OCI-M2 (cell line): ENCODE results near the gene SEMA4D.
"Not testable (repeated sequence)": the region's sequence is repeated elsewhere in the genome, so short reads cannot be mapped to it uniquely, and the experiment has no call there.

Experiments
- DNase-seq: peaks from one replicate; lab custom pipeline; 2025; ENCODE audit not compliant: unreplicated experiment; lab: John Stamatoyannopoulos, UW

SEMA4D gene

GRCh38 chr9:89482056-89482851 is 15.7 kb downstream of the SEMA4D start:
- no peak for DNase-seq

GRCh38 chr9:89481538-89481915 is 16.4 kb downstream of the SEMA4D start:
- no peak for DNase-seq

- DNase-seq: no peak
Measured at GRCh38 chr9:89480825-89481537, 16.9 kb downstream of the SEMA4D start.

- not testable (repeated sequence) for DNase-seq
Measured at GRCh38 chr9:89480372-89480771, 17.5 kb downstream of the SEMA4D start.

GRCh38 chr9:89479669-89480011 is 18.3 kb downstream of the SEMA4D start:
- DNase-seq: not testable (repeated sequence)

- no peak for DNase-seq
Measured at GRCh38 chr9:89478821-89479668, 18.9 kb downstream of the SEMA4D start.

GRCh38 chr9:89477811-89478630 is 19.9 kb downstream of the SEMA4D start:
- no peak for DNase-seq

GRCh38 chr9:89477384-89477783 is 20.5 kb downstream of the SEMA4D start:
- no peak for DNase-seq

GRCh38 chr9:89476546-89476945 is 21.4 kb downstream of the SEMA4D start:
- no peak for DNase-seq

GRCh38 chr9:89475891-89476440 is 21.9 kb downstream of the SEMA4D start:
- DNase-seq: no peak

- DNase-seq: no peak
Measured at GRCh38 chr9:89474939-89475338, 23.0 kb downstream of the SEMA4D start.

GRCh38 chr9:89473762-89474469 is 24.0 kb downstream of the SEMA4D start:
- no peak for DNase-seq

GRCh38 chr9:89471796-89472320 is 26.1 kb downstream of the SEMA4D start:
- DNase-seq: not testable (repeated sequence)

- no peak for DNase-seq
Measured at GRCh38 chr9:89471390-89471789, 26.5 kb downstream of the SEMA4D start.

GRCh38 chr9:89470224-89470839 is 27.6 kb downstream of the SEMA4D start:
- no peak for DNase-seq

- DNase-seq: no peak
Measured at GRCh38 chr9:89469003-89469402, 28.9 kb downstream of the SEMA4D start.

- no peak for DNase-seq
Measured at GRCh38 chr9:89468281-89468960, 29.5 kb downstream of the SEMA4D start.

- DNase-seq: no peak
Measured at GRCh38 chr9:89467278-89467625, 30.7 kb downstream of the SEMA4D start.
